Ovary (tissue), 3 donors: ENCODE data around the gene AKAP9.

ENCODE experiments used
- CTCF ChIP-seq, 3 donors: fragments of 450-650 bp in 2 of 3; fragments of 200-600 bp in 1 of 3; IDR thresholded peaks; one replicate each; pipeline versions ENCODE4 v1.5.1 to v1.8.0; 2016 to 2022; ENCODE audit warnings: antibody characterized with exemption in 3 of 3, mild to moderate bottlenecking in 1 of 3
- EP300 ChIP-seq: sonication (generic); formaldehyde crosslinking; IDR thresholded peaks from one replicate; pipeline ENCODE4 v1.6.1; 2017; ENCODE audit warnings: antibody characterized with exemption
- donor health status: DM: no; HTN: no; CAD: no.

- no peak for TF ChIP-seq EP300
- TF ChIP-seq CTCF (IDR thresholded peaks at IDR 0.05): no peak
Measured at GRCh38 chr7:92042056-92042737, 101.5 kb downstream of the AKAP9 start.
